ENCODE results near the gene NR1D1. TPM values are rescaled to one million over a fixed set of nuclear protein-coding genes. Genes with fewer than 3 reads are reported as not detected.

Gene NR1D1
- 8.6 to 10.5 TPM (median 10.2 TPM) in 5 replicates for total RNA-seq (2022; extraction: Qiagen RNA extraction)

DNA sequence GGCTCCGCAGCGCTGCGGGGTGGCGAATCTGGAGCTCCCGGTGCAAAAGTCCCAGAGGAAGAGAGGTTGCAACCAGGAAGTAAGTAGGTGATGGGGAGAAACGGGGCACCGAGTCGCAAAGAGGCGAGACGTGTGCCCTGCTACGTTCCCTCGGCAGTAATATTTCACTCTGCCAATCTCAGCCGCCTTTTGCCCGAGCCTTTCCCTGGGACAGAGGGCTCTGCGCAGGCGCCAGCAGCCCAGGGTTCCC, at the start of gene NR1D1:
Gene NR1D1 (minus strand): TSS at position 171 of the 250 bp plus-strand sequence. CDS start 495 bp downstream, outside the sequence.

DNA sequence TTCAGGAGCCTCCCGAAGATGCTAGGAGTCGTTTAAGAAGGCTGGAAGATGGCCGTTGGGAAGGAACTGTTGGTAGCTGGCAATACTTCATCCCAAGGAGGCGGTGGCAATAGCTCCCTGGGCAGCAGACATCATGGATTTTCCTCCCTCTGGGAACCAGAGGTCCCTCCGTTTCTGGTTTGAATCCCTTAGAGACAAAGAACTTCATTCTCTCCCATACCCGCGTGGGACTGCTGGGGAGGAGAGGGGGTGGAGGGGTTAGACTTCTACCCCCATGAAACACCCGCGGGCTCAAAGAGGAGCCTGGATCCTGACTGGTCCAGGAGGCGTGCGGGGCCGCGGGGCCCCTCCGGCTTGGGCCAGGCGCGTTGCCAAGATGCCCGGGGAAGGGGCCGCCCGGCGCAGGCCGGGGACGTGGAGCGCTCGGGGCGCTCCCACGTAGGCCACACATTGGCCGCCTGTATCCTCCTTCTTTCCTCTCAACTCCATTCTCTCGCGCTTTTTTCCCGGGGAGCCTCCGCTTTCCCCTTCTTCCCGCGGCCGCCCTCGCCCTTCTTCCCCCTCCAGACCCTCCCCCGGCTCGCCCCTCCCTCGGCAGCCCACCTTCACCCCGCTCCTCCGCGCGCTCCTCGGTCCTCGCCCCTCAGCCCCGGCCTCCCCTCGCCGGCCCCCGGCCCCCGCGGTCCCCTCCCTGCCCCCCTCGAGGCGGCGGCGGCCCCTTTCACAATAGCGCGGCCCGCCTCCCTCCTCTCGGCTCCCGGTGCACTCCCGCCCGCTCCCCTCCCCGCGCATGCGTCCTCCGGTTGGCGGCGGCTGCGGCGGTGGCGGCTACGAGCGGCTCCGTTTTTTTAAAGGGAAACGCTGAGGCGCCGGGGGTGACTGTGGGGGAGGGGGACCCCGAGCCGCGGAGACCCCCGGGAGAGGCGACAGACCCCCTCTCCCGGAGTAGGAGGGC, 21.1 kb upstream of the NR1D1 start, which contains the start of gene MSL1:
Gene MSL1 (plus strand): TSS at position 791 of the 955 bp plus-strand sequence. CDS start 642 bp downstream, outside the sequence.

DNA sequence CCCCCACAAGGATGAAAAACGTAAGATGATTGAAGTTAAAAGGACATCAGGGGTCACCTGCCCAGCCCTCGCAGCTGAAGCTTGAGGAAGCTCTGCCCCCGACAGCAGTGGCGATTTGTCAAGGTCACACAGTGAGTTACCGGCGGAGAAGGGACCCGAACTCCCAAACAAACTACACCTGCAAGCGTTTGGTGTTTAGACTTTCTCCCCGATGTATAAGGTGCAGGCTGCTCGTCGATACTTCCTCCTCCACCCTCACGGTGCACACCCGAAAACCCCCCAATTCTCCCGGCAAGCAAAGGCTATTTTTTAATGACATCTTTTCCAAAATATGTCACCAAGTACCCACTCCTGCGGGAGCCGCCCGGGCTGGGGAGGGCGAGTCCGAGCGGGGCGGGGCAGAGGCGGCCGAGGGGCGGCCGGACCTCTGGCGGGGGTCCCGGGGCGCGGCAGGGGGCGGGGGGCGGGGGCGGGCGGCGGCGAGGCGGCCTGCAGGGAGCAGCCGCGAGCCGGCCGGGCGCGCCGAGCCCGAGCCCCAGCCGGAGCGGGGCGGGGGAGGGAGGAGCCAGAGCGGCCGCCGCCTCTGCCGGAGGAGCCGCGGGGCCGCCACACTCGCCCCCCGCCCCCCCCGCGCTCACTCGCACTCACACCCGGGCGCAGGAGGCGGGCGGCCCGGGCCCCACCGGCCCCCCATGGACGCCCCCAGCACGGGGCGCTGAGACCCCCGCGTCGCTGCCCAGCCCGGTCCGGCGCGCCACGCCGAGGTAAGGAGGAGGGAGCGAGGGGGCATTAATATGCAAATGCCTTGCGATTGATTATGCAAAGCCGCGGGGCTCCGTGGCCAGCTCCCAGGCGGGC, 37.8 kb downstream of the NR1D1 start, which contains the start of gene THRA:
Gene THRA (plus strand): TSS at position 637 of the 858 bp plus-strand sequence. CDS start 11,524 bp downstream, outside the sequence.

Other genes starting within 250 kb of the NR1D1 start
- gene IKZF3, start 236.3 kb downstream of the NR1D1 start, total RNA-seq (2022; extraction: Qiagen RNA extraction), result not detected in 5 replicates
- gene ZPBP2, start 232.4 kb downstream of the NR1D1 start, total RNA-seq (2022; extraction: Qiagen RNA extraction), result not detected in 5 replicates
- 1.3 to 2.8 TPM (median 2.2 TPM) in 5 replicates for gene GSDMB, start 182.0 kb downstream of the NR1D1 start, total RNA-seq (2022; extraction: Qiagen RNA extraction)
- gene ORMDL3, start 173.0 kb downstream of the NR1D1 start, total RNA-seq (2022; extraction: Qiagen RNA extraction), result 33.5 to 42.6 TPM (median 40.8 TPM) in 5 replicates
- not detected in 5 replicates for gene LRRC3C, start 172.9 kb downstream of the NR1D1 start, total RNA-seq (2022; extraction: Qiagen RNA extraction)
- gene GSDMA, start 137.6 kb downstream of the NR1D1 start, total RNA-seq (2022; extraction: Qiagen RNA extraction), result not detected in 5 replicates
- gene PSMD3, start 119.8 kb downstream of the NR1D1 start, total RNA-seq (2022; extraction: Qiagen RNA extraction), result 159 to 170 TPM (median 169 TPM) in 5 replicates
- 0.22 to 1.2 TPM (median 0.77 TPM) in 5 replicates for gene CSF3, start 85.1 kb downstream of the NR1D1 start, total RNA-seq (2022; extraction: Qiagen RNA extraction)
- 52.9 to 61.8 TPM (median 56.7 TPM) in 5 replicates for gene MED24, start 46.2 kb downstream of the NR1D1 start, total RNA-seq (2022; extraction: Qiagen RNA extraction)
- 23.9 to 31.0 TPM (median 29.2 TPM) in 5 replicates for gene THRA, start 37.6 kb downstream of the NR1D1 start, total RNA-seq (2022; extraction: Qiagen RNA extraction)
- gene MSL1, start 21.4 kb upstream of the NR1D1 start, total RNA-seq (2022; extraction: Qiagen RNA extraction), result 60.6 to 69.1 TPM (median 64.3 TPM) in 5 replicates
- 43.0 to 55.6 TPM (median 45.3 TPM) in 5 replicates for gene CASC3, start 39.9 kb upstream of the NR1D1 start, total RNA-seq (2022; extraction: Qiagen RNA extraction)
- 2.2 to 3.0 TPM (median 2.8 TPM) in 5 replicates for gene RAPGEFL1, start 76.9 kb upstream of the NR1D1 start, total RNA-seq (2022; extraction: Qiagen RNA extraction)
- 18.2 to 23.5 TPM (median 21.5 TPM) in 5 replicates for gene WIPF2, start 118.7 kb upstream of the NR1D1 start, total RNA-seq (2022; extraction: Qiagen RNA extraction)
- 46.8 to 55.1 TPM (median 50.8 TPM) in 5 replicates for gene CDC6, start 187.3 kb upstream of the NR1D1 start, total RNA-seq (2022; extraction: Qiagen RNA extraction)
- gene RARA, start 208.6 kb upstream of the NR1D1 start, total RNA-seq (2022; extraction: Qiagen RNA extraction), result 40.3 to 48.3 TPM (median 42.5 TPM) in 5 replicates